NCI-H1092 (cell line): ENCODE results near the gene RABEP2.
"Not testable (repeated sequence)": the region's sequence is repeated elsewhere in the genome, so short reads cannot be mapped to it uniquely, and the experiment has no call there.

ENCODE experiments used
- DNase-seq: peaks from one replicate; lab custom pipeline; 2025; lab: John Stamatoyannopoulos, UW

RABEP2 gene, protein sequence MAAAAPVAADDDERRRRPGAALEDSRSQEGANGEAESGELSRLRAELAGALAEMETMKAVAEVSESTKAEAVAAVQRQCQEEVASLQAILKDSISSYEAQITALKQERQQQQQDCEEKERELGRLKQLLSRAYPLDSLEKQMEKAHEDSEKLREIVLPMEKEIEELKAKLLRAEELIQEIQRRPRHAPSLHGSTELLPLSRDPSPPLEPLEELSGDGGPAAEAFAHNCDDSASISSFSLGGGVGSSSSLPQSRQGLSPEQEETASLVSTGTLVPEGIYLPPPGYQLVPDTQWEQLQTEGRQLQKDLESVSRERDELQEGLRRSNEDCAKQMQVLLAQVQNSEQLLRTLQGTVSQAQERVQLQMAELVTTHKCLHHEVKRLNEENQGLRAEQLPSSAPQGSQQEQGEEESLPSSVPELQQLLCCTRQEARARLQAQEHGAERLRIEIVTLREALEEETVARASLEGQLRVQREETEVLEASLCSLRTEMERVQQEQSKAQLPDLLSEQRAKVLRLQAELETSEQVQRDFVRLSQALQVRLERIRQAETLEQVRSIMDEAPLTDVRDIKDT

GRCh38 chr16:28924762-28925385 lies at the start of gene RABEP2:
Gene RABEP2, minus strand, starts transcription at chr16:28925238. Its CDS starts 75 bp downstream, at chr16:28925163.
- DNase-seq = peak; percentile 90

GRCh38 chr16:28974437-28975157 lies 49.6 kb upstream of the RABEP2 start, which contains the start of gene SPNS1:
Gene SPNS1, plus strand, starts transcription at chr16:28974778. Its CDS starts 374 bp downstream, at chr16:28975152.
- peak; percentile 92 for DNase-seq

DNA sequence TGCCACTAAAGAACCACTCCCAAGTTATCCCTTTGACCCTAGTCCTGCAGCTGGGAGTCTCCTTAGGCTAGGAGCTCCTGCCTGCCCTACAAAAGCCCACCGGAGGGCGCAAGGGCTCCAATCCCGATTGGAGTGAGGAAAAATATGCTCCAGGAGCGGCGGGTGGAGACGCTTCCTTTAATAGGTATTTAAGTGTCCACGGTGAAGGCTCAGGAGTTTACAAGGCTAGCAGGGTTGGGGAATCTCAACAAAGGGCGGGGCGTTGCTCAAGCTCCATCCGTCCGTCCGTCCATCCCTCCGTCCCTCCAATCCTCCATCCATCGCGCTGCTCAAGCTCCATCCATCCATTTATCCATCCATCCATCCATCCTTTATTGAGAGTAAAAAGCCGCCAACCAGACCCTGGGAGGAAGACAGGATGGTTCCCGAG lies 49.0 kb upstream of the RABEP2 start:
- peak; percentile 47 for DNase-seq

GRCh38 chr16:28969696-28970095 lies 44.7 kb upstream of the RABEP2 start:
- DNase-seq = not testable (repeated sequence)

- DNase-seq = no peak
Measured at GRCh38 chr16:28967156-28967555, 42.1 kb upstream of the RABEP2 start.

DNA sequence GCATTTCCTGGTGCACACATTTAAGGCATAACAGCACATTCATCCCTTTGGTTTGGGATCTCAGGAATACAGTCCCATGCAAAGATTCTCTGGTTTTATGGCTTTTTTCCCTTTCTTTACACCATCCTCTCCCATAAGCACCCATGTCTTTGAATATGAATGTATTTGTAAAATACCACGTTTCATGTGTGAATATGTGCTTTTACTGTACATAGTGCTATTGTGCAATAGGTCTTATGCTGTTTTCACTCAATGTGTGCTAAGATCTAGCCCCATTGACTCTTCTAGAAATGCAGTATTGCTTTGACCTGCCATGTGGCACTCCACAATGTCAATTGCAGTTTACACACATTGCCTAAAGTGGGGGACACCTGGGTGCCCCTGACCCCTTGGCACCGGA lies 39.5 kb upstream of the RABEP2 start:
- no peak for DNase-seq

- DNase-seq = no peak
Measured at GRCh38 chr16:28964072-28964471, 39.0 kb upstream of the RABEP2 start.

- DNase-seq = no peak
Measured at GRCh38 chr16:28958836-28959235, 33.8 kb upstream of the RABEP2 start.

DNA sequence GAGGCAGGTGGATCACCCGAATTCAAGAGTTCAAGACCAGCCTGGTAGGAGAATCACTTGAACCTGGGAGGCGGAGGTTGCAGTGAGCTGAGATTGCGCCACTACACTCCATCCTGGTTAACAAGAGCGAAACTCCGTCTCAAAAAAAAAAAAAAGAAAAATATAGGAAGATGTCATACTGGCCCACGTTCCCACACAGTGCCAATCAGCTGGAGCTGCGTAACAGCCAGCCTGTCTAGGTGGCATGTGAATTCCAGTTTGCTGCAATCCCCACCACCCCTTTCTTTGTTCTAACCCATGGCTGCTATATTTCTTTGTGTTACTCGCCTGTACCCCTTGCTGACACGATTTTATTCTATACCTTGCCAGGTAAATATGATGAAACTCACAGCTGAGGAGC lies 33.2 kb upstream of the RABEP2 start:
- DNase-seq = no peak

GRCh38 chr16:28951410-28951943 lies 26.4 kb upstream of the RABEP2 start:
- no peak for DNase-seq

DNA sequence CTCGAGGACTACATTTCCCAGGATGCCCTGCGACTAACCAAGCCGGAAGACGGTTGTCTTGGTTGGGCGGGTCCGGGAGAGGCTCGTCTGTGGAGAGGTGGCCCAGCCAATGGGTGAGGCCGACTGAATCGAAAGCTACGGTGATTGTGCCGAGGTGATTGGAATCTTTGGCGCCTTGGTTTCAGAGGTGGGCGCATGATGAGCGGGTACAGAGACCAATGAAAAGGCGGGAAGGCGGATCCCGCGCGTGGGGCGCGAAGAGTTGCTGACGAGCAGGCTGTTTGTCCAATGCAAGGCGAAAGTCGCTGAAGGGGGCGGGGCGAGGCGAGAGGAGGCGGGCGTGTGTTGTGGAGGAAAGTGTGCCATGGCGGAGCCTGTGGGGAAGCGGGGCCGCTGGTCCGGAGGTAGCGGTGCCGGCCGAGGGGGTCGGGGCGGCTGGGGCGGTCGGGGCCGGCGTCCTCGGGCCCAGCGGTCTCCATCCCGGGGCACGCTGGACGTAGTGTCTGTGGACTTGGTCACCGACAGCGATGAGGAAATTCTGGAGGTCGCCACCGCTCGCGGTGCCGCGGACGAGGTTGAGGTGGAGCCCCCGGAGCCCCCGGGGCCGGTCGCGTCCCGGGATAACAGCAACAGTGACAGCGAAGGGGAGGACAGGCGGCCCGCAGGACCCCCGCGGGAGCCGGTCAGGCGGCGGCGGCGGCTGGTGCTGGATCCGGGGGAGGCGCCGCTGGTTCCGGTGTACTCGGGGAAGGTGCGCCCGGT lies 25.8 kb upstream of the RABEP2 start, which contains the start of gene NFATC2IP:
Gene NFATC2IP, plus strand, starts transcription at position 290 of the 762 bp plus-strand sequence. Its CDS starts 75 bp downstream, at position 365.
- peak; percentile 99 for DNase-seq

- DNase-seq = no peak
Measured at GRCh38 chr16:28946681-28947080, 21.6 kb upstream of the RABEP2 start.

- DNase-seq = no peak
Measured at GRCh38 chr16:28943281-28943680, 18.2 kb upstream of the RABEP2 start.

- DNase-seq = not testable (repeated sequence)
Measured at GRCh38 chr16:28939825-28940224, 14.8 kb upstream of the RABEP2 start.

DNA sequence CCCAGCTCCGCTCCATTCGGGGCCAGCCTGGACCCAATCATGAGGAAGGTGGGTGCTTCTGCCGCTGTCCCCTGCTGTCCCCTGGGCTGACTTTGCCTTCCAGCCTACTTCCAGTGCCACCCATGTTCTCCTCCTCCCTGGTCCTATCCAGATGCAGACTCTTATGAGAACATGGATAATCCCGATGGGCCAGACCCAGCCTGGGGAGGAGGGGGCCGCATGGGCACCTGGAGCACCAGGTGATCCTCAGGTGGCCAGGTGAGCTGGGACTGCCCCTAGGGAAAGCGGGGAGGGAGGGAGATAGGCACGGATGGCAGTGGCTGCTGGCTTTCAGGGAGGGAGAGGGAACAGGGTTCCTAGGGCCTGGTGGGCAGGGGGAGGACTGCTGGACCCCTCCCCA lies 13.7 kb upstream of the RABEP2 start:
- DNase-seq = no peak

GRCh38 chr16:28937222-28937876 lies 12.3 kb upstream of the RABEP2 start:
- no peak for DNase-seq

DNA sequence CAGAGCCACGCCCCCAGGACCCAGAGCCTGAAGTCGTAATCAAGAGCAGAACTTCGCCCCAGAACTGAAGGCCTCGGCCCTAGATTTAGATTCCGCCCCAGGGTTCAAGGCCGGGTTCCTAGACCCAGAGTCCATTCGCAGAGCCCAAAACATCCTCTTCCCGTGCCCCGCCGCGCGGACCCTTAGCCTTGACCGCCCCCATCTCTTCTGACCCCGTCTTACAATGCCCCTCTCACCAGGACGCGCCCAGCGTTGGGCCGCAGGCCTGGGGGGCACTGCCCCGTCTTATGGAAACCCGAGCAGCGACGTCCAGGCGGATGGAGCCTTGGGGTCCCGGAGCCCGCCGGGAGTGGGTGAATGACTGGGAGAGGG lies 11.7 kb upstream of the RABEP2 start:
- DNase-seq = no peak

GRCh38 chr16:28935924-28936783 lies 11.1 kb upstream of the RABEP2 start:
- peak; percentile 18 for DNase-seq

DNA sequence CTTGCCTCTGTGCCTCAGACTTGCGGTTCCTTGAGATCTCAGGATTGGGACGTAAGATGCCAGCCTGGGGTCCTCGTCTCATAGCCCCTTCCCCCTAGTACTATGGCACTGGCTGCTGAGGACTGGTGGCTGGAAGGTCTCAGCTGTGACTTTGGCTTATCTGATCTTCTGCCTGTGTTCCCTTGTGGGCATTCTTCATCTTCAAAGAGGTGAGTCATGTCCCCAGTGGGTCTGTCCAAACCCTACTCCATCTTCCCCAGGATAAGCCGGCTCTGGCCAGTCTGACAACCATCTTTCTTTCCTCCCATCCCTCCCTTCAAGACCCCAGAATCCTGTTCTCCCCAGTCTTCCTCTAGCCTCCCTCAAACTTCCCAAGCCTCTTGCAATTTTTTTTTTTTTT lies 10.3 kb upstream of the RABEP2 start:
- DNase-seq = no peak

- no peak for DNase-seq
Measured at GRCh38 chr16:28933171-28933570, 8.1 kb upstream of the RABEP2 start.
